ES-I3 (cell line): ENCODE data around the gene DDX3X.
"Not testable (repeated sequence)": the region's sequence is repeated elsewhere in the genome, so short reads cannot be mapped to it uniquely, and the experiment has no call there.

ENCODE experiments used
- H3K36me3 ChIP-seq: 2 replicates; pipeline ENCODE4 v1.6.1; 2013; ENCODE audit warnings: mild to moderate bottlenecking, low read length, control low read depth, moderate library complexity; ENCODE audit not compliant: insufficient read depth
- H3K4me1 ChIP-seq: 2 replicates; pipeline ENCODE4 v1.6.1; 2013; ENCODE audit warnings: mild to moderate bottlenecking, control low read depth, low read length; ENCODE audit not compliant: insufficient read depth
- H3K9ac ChIP-seq: 2 replicates; pipeline ENCODE4 v1.6.1; 2013; ENCODE audit warnings: low read depth, mild to moderate bottlenecking, low read length, moderate library complexity
- H3K9me3 ChIP-seq: 2 replicates; pipeline ENCODE4 v1.6.1; 2013; ENCODE audit warnings: mild to moderate bottlenecking, low read length, moderate library complexity; ENCODE audit not compliant: control insufficient read depth, insufficient read depth

DDX3X gene

DNA sequence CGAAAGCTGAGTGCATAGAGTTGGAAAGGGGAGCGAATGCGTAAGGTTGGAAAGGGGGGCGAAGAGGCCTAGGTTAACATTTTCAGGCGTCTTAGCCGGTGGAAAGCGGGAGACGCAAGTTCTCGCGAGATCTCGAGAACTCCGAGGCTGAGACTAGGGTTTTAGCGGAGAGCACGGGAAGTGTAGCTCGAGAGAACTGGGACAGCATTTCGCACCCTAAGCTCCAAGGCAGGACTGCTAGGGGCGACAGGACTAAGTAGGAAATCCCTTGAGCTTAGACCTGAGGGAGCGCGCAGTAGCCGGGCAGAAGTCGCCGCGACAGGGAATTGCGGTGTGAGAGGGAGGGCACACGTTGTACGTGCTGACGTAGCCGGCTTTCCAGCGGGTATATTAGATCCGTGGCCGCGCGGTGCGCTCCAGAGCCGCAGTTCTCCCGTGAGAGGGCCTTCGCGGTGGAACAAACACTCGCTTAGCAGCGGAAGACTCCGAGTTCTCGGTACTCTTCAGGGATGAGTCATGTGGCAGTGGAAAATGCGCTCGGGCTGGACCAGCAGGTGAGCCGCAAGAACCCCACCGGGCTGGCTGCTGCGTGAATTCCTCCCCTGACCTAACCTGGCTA is at the start of gene DDX3X:
Gene DDX3X, plus strand, starts transcription at position 419 of the 619 bp plus-strand sequence. Its CDS starts 91 bp downstream, at position 510.
- Histone ChIP-seq H3K9me3 (no peaks in the 10 kb centered on the region), H3K4me1 (peaks cover 15% of the 10 kb centered on the region; the same call in 1 of the 2 replicates), H3K36me3 (no peaks in the 10 kb centered on the region; the same call in 1 of the 2 replicates), H3K9ac (peak within 1 kb of the TSS; percentile 96)

DNA sequence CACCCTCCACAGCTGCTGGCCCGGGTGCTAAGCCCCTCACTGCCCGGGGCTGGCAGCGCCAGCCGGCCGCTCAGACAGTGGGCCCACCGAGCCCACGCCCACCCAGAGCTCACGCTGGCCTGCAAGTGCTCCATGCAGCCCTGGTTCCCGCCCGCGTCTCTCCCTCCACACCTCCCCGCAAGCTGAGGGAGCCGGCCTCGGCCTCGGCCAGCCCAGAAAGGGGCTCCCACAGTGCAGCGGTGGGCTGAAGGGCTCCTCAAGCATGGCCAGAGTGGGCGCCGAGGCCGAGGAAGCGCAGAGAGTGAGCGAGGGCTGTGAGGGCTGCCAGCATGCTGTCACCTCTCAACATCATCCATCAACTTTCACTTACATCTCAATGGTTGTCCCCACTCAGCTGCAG is 48.0 kb upstream of the DDX3X start:
- not testable (repeated sequence) for H3K36me3 ChIP-seq, H3K4me1 ChIP-seq, H3K9me3 ChIP-seq, H3K9ac ChIP-seq

DNA sequence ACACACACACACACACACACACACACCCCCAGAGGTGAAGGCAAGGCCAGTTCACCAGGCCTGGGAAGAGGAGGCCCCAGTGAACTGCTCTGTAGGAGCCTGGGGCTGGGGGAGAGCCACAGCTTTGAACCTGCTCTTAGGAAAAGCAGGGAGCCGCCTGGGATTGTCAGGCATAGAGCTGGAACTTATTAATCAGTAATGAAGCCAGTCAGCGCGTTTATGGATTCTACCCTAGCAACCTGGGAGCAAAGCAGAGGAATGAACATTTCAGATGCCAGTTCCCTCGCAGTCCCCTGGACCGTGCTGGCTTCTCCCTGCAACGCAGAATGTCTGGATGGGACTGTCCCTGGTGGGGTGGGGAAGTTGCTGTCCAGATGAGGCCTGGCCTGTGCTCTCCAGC is 45.3 kb upstream of the DDX3X start:
- peaks cover 7% of the 10 kb centered on the region; the same call in 1 of the 2 replicates for H3K9me3 ChIP-seq
- H3K36me3 ChIP-seq: no peaks in the 10 kb centered on the region
- peaks cover 10% of the 10 kb centered on the region; the same call in 1 of the 2 replicates for H3K4me1 ChIP-seq
- H3K9ac ChIP-seq: no peak overlapping the region

DNA sequence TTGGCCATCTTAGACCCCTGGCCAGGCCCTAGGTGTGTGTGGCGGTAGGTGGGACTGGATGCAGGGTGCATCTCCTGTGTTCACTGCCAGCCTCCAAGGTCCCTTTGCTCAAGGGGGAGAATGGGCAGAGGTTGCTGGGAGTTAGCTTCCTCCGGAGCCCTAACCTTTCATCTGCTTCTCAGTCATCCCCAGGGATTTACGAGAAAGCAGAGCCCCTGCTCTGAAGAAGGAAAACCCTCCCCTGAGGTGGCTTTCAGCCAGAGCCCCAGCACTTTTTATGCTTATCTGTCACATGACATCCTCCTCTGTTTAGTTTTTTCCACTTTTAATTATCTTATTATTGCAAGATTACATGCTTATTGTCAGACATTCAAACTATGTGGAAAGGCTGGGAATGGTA is 44.9 kb upstream of the DDX3X start:
- Histone ChIP-seq H3K9me3 (peaks cover 7% of the 10 kb centered on the region; the same call in 1 of the 2 replicates), H3K9ac (no peak overlapping the region), H3K4me1 (peaks cover 10% of the 10 kb centered on the region; the same call in 1 of the 2 replicates), H3K36me3 (no peaks in the 10 kb centered on the region)

DNA sequence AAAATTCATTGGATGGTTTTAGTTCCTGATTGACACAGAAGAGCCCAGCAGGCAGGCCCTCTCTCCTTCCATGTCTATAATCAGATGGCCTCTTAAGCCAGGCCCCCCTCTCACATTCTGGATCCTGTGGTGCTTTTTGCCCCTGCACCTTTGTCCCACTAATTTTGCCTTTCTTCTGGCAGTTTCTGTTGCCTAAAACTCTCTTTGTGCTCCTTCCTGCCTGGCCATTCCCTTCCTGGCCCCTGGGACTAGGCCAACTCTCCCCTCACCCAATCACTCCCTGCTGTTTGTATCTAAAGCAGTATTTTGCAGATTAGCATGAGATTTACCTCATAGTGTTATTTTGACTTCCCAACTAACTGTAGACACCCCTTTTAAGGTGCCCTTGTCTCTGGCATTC is 42.7 kb upstream of the DDX3X start:
- Histone ChIP-seq H3K36me3 (no peaks in the 10 kb centered on the region), H3K4me1 (peaks cover 10% of the 10 kb centered on the region; the same call in 1 of the 2 replicates), H3K9me3 (peaks cover 7% of the 10 kb centered on the region; the same call in 1 of the 2 replicates), H3K9ac (no peak overlapping the region)

DNA sequence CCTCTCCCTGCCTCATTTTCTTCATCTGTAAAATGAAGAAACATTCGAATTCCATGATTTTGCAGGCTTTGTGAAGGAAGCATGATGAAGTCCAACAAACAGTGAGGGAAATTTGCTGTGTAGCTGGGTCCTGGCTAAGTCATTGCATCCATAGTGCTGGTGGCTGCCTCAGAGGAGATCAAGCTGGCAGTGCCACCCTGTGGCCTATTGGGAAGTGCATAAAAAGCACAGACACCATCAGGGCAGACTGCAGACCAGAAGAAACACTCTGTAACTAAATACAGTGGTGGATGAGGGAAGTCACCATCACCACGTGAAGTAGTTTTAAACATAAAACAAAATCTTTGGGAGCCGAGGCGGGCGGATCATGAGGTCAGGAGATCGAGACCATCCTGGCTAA is 40.7 kb upstream of the DDX3X start:
- no peaks in the 10 kb centered on the region for H3K36me3 ChIP-seq
- H3K9ac ChIP-seq: no peak overlapping the region
- H3K4me1 ChIP-seq: peaks cover 10% of the 10 kb centered on the region; the same call in 1 of the 2 replicates
- H3K9me3 ChIP-seq: peaks cover 7% of the 10 kb centered on the region; the same call in 1 of the 2 replicates

DNA sequence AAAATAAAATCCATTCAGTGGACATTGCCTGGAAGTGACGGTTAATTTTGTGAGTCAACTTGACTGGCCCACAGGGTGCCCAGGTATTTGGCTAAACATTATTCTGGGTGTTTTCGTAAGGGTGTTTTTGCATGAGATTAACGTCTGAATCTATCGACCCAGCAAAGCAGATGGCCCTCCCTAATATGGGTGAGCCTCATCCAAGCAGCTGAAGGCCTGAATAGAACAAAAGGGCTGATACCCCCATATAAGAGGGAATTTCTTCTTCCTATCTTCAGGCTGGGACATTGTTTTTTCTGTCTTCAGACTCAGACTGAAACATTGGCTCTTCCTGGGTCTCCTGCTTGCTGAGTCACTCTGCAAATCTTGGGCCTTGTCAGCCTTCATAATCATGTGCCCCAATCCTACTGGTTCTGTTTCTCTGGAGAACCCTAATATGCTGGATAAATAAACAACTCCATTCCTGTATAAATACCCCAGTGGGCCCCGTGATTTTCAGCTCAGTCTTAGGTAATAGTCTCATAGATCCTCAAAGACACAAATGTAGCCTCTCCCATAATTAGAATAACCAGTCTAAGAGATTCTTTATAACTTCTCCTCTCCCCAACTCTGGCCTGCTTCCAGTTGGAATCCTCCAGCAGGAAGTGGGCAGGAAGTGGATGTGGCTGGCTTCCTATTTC is 33.1 kb upstream of the DDX3X start:
- Histone ChIP-seq H3K4me1 (peaks cover 14% of the 10 kb centered on the region), H3K9me3 (no peaks in the 10 kb centered on the region), H3K36me3 (no peaks in the 10 kb centered on the region), H3K9ac (no peak overlapping the region)

DNA sequence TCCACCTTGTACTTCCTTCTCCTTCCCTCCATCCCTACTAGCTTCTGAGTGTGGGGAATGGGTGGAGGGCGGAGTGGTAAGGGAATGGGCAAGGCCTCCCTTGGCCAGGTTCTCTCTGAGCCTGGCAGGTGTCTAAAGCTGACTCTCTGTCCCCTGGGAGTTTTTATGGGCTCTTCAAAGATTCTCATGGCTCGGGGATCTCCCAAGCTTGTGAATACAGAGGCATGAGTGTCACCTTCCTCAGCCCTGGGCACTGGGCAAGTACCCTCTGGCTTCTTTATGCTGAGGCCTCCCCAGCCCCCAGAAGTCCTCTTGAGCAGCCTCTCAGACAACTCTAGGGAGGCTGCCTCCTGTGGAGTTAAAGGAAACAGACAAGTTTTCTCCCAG is 32.5 kb upstream of the DDX3X start:
- Histone ChIP-seq H3K9ac (no peak overlapping the region), H3K4me1 (peaks cover 14% of the 10 kb centered on the region), H3K36me3 (no peaks in the 10 kb centered on the region), H3K9me3 (no peaks in the 10 kb centered on the region)

DNA sequence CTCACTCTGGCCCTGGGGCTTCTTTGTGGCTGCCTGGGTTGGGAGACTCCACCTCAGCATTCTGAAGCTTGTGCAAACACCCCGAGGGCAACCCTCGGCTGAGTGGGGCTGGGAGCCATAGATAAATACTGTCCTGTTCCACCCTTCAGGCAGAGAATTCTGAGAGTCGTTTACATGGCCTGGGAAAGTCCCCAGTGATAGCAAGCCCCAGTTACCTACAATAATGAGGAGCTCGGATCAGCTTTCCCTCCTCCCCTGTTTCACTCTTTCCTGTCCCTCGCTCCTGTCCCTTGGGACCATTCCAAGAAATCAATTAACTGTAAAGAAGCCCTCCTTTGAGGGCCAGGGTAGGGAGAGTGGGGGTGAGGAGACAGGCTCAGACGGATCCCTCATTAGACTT is 31.6 kb upstream of the DDX3X start:
- no peaks in the 10 kb centered on the region for H3K9me3 ChIP-seq
- peaks cover 14% of the 10 kb centered on the region for H3K4me1 ChIP-seq
- H3K9ac ChIP-seq: no peak overlapping the region
- no peaks in the 10 kb centered on the region for H3K36me3 ChIP-seq

DNA sequence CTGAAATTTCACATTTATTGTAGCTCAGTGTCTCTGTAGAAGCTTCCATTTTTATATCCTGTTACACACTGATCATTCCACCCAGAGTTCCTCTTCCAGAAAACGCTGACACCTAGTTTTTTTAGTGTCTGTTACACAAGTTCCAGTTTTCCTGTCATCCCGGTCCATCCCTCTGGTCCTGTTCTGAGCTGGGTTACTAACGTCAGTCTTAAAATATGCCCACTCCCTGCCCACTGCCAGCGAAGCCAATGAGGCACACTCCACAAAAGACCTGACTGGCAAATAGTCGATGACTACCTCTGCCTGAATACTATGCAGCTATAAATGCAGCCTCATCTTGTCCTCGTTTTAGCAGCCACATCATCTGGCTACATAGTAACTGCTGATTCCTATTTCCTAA is 30.9 kb upstream of the DDX3X start:
- Histone ChIP-seq H3K36me3 (no peaks in the 10 kb centered on the region), H3K9ac (no peak overlapping the region), H3K9me3 (no peaks in the 10 kb centered on the region), H3K4me1 (peaks cover 14% of the 10 kb centered on the region)

DNA sequence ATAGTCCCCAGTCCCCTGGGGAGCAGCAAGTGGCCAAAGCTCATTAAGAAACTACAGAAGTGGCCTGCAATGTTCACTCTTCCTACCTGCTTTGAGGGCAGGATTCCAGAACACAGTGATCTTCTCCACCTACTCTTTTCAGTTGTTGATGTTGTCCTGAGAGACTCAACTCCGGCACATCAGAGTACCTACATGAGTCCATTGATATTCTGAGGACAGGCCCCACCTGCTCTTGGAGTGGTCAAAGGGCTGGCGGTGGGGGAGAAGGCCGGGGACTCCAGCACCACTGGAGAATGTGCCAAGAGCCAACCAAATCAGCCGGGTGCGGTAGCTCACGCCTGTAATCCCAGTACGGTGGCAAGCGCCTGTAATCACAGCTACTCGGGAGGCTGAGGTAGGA is 29.8 kb upstream of the DDX3X start:
- no peaks in the 10 kb centered on the region for H3K36me3 ChIP-seq
- peaks cover 14% of the 10 kb centered on the region for H3K4me1 ChIP-seq
- no peak overlapping the region for H3K9ac ChIP-seq
- H3K9me3 ChIP-seq: no peaks in the 10 kb centered on the region

DNA sequence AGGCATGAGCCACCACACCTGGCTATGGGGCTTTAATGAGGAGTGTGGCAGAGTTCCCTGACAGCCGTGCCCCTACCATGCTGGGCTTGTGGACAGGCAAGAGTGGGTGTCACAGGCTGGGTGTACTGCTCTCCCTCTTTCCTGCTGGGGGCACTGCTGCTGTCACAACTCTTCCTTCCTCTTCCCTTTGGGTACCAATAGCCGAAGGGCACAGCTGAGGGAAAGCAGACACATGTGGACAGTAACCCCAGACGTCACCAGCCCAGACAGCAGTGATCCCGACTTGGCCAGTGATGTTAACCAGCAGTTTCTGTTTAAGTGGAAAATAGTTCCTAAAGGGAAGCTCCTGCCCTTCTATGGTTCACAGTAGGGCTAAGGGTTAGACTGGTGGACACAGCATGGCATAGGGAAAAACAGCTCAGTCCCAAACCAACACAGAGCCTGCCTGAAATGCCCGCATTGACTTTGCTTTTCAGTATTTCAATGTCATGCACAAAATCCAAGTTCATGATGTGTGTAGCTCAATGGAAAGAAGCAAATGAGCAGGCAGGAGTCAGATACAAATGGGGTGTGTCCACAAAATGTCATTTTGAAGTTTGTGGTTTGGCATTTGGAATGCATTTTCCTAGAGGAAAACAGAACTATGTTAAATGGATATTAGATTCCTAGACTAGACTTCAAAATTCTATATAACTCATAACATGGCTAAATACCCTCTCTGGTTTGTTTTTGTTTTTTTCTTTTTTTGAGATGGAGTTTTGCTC is 24.9 kb upstream of the DDX3X start:
- Histone ChIP-seq H3K4me1 (no peaks in the 10 kb centered on the region), H3K9me3 (no peaks in the 10 kb centered on the region), H3K36me3 (no peaks in the 10 kb centered on the region), H3K9ac (no peak overlapping the region)

DNA sequence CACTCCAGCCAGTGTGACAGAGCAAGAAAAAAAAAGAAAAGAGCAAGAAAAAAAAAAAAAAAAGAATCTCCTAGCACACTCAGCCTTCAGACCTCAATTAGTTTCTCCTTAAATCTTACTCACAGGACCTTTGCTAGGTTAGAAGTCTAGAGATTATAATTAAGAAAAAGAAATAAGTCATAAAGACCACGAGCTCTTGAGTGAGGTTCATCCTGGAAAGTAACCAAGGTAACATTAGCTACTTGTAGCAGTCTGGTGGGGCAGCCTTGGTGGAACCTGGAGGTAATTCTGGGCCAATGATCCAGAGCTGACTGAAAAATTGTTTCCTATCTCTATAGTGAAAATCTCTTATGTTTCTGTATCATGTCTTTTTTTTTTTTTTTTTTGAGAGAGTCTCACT is 21.2 kb upstream of the DDX3X start:
- H3K36me3 ChIP-seq: no peaks in the 10 kb centered on the region
- H3K4me1 ChIP-seq: 0 out of 2 replicates have a peak, but pooled peaks cover 4% of the 10 kb centered on the region
- no peaks in the 10 kb centered on the region for H3K9me3 ChIP-seq
- no peak overlapping the region for H3K9ac ChIP-seq

DNA sequence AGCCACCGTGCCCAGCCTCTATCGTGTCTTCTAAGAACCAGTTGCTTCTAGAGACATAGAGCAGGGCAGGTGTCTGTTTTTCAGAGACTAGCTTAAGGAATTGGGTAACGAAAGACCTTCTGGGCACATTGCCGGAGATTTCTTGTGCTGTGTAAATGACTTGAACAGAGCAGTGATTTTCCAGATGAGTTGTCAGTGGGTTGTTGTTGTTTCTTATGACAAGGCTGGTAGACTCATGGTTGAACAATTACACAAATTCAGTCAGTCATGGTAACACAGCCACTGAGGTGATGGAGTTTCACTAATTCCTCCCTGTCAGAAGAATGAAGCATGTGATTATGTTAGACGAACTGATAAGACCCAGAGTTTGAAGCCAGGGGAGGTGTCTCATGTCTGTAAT is 20.5 kb upstream of the DDX3X start:
- no peaks in the 10 kb centered on the region for H3K9me3 ChIP-seq
- H3K4me1 ChIP-seq: 0 out of 2 replicates have a peak, but pooled peaks cover 4% of the 10 kb centered on the region
- no peaks in the 10 kb centered on the region for H3K36me3 ChIP-seq
- no peak overlapping the region for H3K9ac ChIP-seq
